ENCODE data around the gene ATG14. TPM values are rescaled to one million over a fixed set of nuclear protein-coding genes. Genes with fewer than 3 reads are reported as not detected.

Gene ATG14
- total and polyA plus RNA-seq, 2 donors (not counting 1 experiment from before 2014, with no cell fraction given) = 7.2 to 15.5 TPM

DNA sequence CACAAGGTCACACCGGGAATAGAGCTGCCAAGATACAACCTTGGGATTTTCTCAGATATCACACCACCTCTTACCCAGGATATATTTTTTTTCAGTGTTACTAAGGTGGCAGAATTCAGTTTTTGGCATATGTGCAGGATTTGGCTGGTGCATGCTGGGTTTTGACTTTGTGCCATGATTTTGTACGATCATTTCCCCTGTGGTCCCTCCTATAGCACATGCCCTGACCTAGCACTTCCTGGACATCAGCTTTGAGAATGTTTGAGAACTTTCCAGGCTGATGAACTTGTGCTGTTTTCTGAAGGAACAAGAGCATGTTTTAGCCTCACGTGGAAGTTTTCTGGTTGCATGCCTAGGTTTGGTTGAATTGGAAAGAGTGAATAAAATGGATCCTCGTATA is 39.8 kb upstream of the ATG14 start:
- DNase-seq = no peak
- ChIA-PET POLR2A (no interaction called here), CTCF (interaction anchor here (0.6 kb wide), 1 partner anchor 113 kb away, joined by 3 read pairs; no protein-coding TSS in a partner anchor)
- Histone ChIP-seq H4K20me1 (ENCODE audit: control insufficient read depth, insufficient read depth, low read length, poor library complexity, severe bottlenecking) (no peaks in the 10 kb centered on the region), H3K36me3 (replicated peaks in 1 of 2; ENCODE audit: control extremely low read depth in 1 of 2, control insufficient read depth in 1 of 2, extremely low read depth in 1 of 2, insufficient read depth in 2 of 2, low read length in 1 of 2) (no peaks in the 10 kb centered on the region), H3K4me1 (ENCODE audit: control insufficient read depth in 2 of 2, insufficient read depth in 2 of 2, low read length in 2 of 2) (no peaks in the 10 kb centered on the region), H3K4me2 (replicated peaks; ENCODE audit: low read depth, low read length, poor library complexity, severe bottlenecking) (no peak overlapping the region), H3K4me3 (ENCODE audit: control extremely low read depth in 1 of 5, extremely low read depth in 1 of 5, insufficient read depth in 1 of 5, low read depth in 2 of 5, low read length in 4 of 5) (no peak overlapping the region), H3K79me2 (ENCODE audit: control insufficient read depth, insufficient read depth, low read length) (no peaks in the 10 kb centered on the region), H3K9me3 (ENCODE audit: control extremely low read depth in 1 of 3, control insufficient read depth in 2 of 3, insufficient read depth in 1 of 3, low read length in 2 of 3) (no peaks in the 10 kb centered on the region), H3K27ac (ENCODE audit: low read length in 2 of 2) (no peak overlapping the region), H3K27me3 (replicated peaks in 1 of 4; ENCODE audit: control extremely low read depth in 1 of 4, control insufficient read depth in 3 of 4, insufficient read depth in 4 of 4, low read length in 3 of 4) (peaks cover 0 to 3% (median 0%) of the 10 kb centered on the region in 4 experiments), H3K9ac (ENCODE audit: low read length) (no peak overlapping the region), H2AFZ (ENCODE audit: insufficient read depth, low read depth, low read length, poor library complexity, severe bottlenecking) (no peak overlapping the region)
- WGBS (ENCODE audit: insufficient coverage) = 20% methylated on average over 1 of the region's 4 CpGs
- no peak for ATAC-seq (ENCODE audit: low read depth)
- Mint-ChIP-seq H3K27ac (no peak overlapping the region), H3K4me3 (no peak overlapping the region), H3K9me3 (ENCODE audit: insufficient read depth) (no peaks in the 10 kb centered on the region), H3K4me1 (no peaks in the 10 kb centered on the region), H3K27me3 (peaks cover 12% of the 10 kb centered on the region)
- intact Hi-C loops (cut with micrococcal nuclease) = no loop called here
- TF ChIP-seq CTCF (IDR thresholded peaks at IDR 0.05) (no peak), EZH2 (IDR thresholded peaks at IDR 0.05; ENCODE audit: borderline replicate concordance, insufficient read depth, low read depth, low read length, poor library complexity, severe bottlenecking) (no peak)

DNA sequence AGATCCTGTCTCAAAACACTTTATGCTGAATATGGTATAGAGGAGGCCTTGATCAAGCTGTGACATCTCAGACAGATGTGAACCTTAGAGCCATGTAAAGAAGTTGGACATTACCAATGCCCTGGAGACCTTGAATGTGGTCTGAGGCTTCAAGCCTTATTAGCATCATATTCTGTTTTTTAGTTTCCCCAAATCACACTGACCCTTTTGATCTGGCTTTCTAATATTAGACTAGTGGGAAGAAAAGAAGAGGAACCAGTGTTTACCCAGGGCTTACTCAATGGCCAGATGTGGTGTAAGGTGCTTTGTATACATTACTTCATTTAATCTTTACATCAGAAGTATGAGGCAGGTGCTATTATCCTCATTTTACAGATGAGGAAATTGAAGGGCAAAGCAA is 39.4 kb upstream of the ATG14 start:
- Histone ChIP-seq H3K27me3 (replicated peaks in 1 of 4; ENCODE audit: control extremely low read depth in 1 of 4, control insufficient read depth in 3 of 4, insufficient read depth in 4 of 4, low read length in 3 of 4) (peaks cover 0 to 3% (median 0%) of the 10 kb centered on the region in 4 experiments), H3K4me2 (replicated peaks; ENCODE audit: low read depth, low read length, poor library complexity, severe bottlenecking) (no peak overlapping the region), H3K4me3 (ENCODE audit: control extremely low read depth in 1 of 5, extremely low read depth in 1 of 5, insufficient read depth in 1 of 5, low read depth in 2 of 5, low read length in 4 of 5) (no peak overlapping the region), H4K20me1 (ENCODE audit: control insufficient read depth, insufficient read depth, low read length, poor library complexity, severe bottlenecking) (no peaks in the 10 kb centered on the region), H3K4me1 (ENCODE audit: control insufficient read depth in 2 of 2, insufficient read depth in 2 of 2, low read length in 2 of 2) (no peaks in the 10 kb centered on the region), H3K79me2 (ENCODE audit: control insufficient read depth, insufficient read depth, low read length) (no peaks in the 10 kb centered on the region), H3K9me3 (ENCODE audit: control extremely low read depth in 1 of 3, control insufficient read depth in 2 of 3, insufficient read depth in 1 of 3, low read length in 2 of 3) (no peaks in the 10 kb centered on the region), H3K27ac (ENCODE audit: low read length in 2 of 2) (no peak overlapping the region), H3K9ac (ENCODE audit: low read length) (no peak overlapping the region), H3K36me3 (replicated peaks in 1 of 2; ENCODE audit: control extremely low read depth in 1 of 2, control insufficient read depth in 1 of 2, extremely low read depth in 1 of 2, insufficient read depth in 2 of 2, low read length in 1 of 2) (no peaks in the 10 kb centered on the region), H2AFZ (ENCODE audit: insufficient read depth, low read depth, low read length, poor library complexity, severe bottlenecking) (no peak overlapping the region)
- Mint-ChIP-seq H3K4me3 (no peak overlapping the region), H3K27ac (no peak overlapping the region), H3K27me3 (peaks cover 12% of the 10 kb centered on the region), H3K9me3 (ENCODE audit: insufficient read depth) (no peaks in the 10 kb centered on the region), H3K4me1 (no peaks in the 10 kb centered on the region)
- intact Hi-C loops (cut with micrococcal nuclease) = no loop called here
- DNase-seq = no peak
- no peak for ATAC-seq (ENCODE audit: low read depth)
- ChIA-PET POLR2A (no interaction called here), CTCF (interaction anchor here (0.8 to 8.0 kb wide), 2 partner anchors 8 to 1022 kb away, joined by 4 to 126 read pairs; no protein-coding TSS in a partner anchor)
- TF ChIP-seq EZH2 (IDR thresholded peaks at IDR 0.05; ENCODE audit: borderline replicate concordance, insufficient read depth, low read depth, low read length, poor library complexity, severe bottlenecking) = no peak
- no peak for TF ChIP-seq CTCF (IDR thresholded peaks at IDR 0.05)
